Activated CD4-positive, alpha-beta memory T cell treated with anti-CD3 and anti-CD28 coated beads for 36 hours (primary cell): ENCODE results near the gene IPO4. TPM values are rescaled to one million over a fixed set of nuclear protein-coding genes. Genes with fewer than 3 reads are reported as not detected.

ENCODE experiments used
- CTCF ChIA-PET: fragments of 350-600 bp; sonication (Branson Sonifier 250); formaldehyde crosslinking; loops from one replicate; lab custom pipeline; 2021; ENCODE audit warnings: antibody characterized with exemption, inconsistent platforms; lab: Charles Lee
- POLR2A ChIA-PET: fragments of 350-600 bp; sonication (Branson Sonifier 250); formaldehyde crosslinking; loops from one replicate; lab custom pipeline; 2021; ENCODE audit warnings: antibody characterized with exemption; lab: Charles Lee
- DNase-seq: peaks from one replicate; pipeline ENCODE4 v3.0.0-alpha.2; 2020
- H3K27ac Mint-ChIP-seq: one replicate; pipeline ENCODE4 v1.8.0; 2021; ENCODE audit warnings: mixed read lengths
- H3K27me3 Mint-ChIP-seq: one replicate; pipeline ENCODE4 v1.8.0; 2021; ENCODE audit warnings: mixed read lengths
- H3K36me3 Mint-ChIP-seq: one replicate; pipeline ENCODE4 v1.8.0; 2021; ENCODE audit warnings: mixed read lengths
- H3K4me1 Mint-ChIP-seq: one replicate; pipeline ENCODE4 v1.8.0; 2021; ENCODE audit warnings: low read depth, mixed read lengths
- H3K4me3 Mint-ChIP-seq: one replicate; pipeline ENCODE4 v1.8.0; 2021; ENCODE audit warnings: mild to moderate bottlenecking, mixed read lengths
- H3K9me3 Mint-ChIP-seq: one replicate; pipeline ENCODE4 v1.8.0; 2021; ENCODE audit warnings: mixed read lengths
- intact Hi-C: fragments of 100-400 bp; cut with micrococcal nuclease; formaldehyde crosslinking; loops from one replicate; pipeline ENCODE4 v1.15.1; 2023
- total RNA-seq, 2 experiments: library from RNA; stranded (reverse); gene quantifications; one replicate each; pipeline ENCODE4 v1.2.3, GENCODE V29; 2021

IPO4 gene
- total RNA-seq, 2 experiments from 2014 or later = 69.5 to 72.6 TPM

- Mint-ChIP-seq H3K9me3 (no peaks in the 10 kb centered on the region), H3K27me3 (no peaks in the 10 kb centered on the region), H3K4me1 (peaks cover 15% of the 10 kb centered on the region), H3K36me3 (peaks cover 24% of the 10 kb centered on the region), H3K4me3 (no peak overlapping the region), H3K27ac (no peak overlapping the region)
- intact Hi-C loops = no loop called here
- CTCF ChIA-PET = interaction anchor here (0.6 to 1.3 kb wide), 3 partner anchors 11 to 115 kb away, joined by 3 to 8 read pairs (median 5); partner anchors contain the start of gene IRF9
- no peak for DNase-seq
- POLR2A ChIA-PET = interaction anchor here (1.7 kb wide), 1 partner anchor 16 kb away, joined by 5 read pairs; the partner anchor contains the start of gene IPO4
Observed at GRCh38 chr14:24172871-24173281, 15.7 kb downstream of the IPO4 start.

GRCh38 chr14:24172261-24172860 lies 16.3 kb downstream of the IPO4 start:
- Mint-ChIP-seq H3K27me3 (no peaks in the 10 kb centered on the region), H3K4me3 (peak overlapping the region; percentile 68), H3K36me3 (peaks cover 25% of the 10 kb centered on the region), H3K27ac (peak overlapping the region; percentile 7), H3K4me1 (peaks cover 19% of the 10 kb centered on the region), H3K9me3 (no peaks in the 10 kb centered on the region)
- ChIA-PET POLR2A (interaction anchor here (0.6 to 1.7 kb wide), 2 partner anchors 10 to 16 kb away, joined by 3 to 5 read pairs; partner anchors contain the start of gene IPO4), CTCF (interaction anchor here (0.6 kb wide), 1 partner anchor 74 kb away, joined by 3 read pairs; no protein-coding TSS in a partner anchor)
- no peak for DNase-seq
- intact Hi-C loops = no loop called here

- Mint-ChIP-seq H3K4me1 (peaks cover 22% of the 10 kb centered on the region), H3K27me3 (no peaks in the 10 kb centered on the region), H3K4me3 (peak within 1 kb of the TSS; percentile 68), H3K9me3 (no peaks in the 10 kb centered on the region), H3K27ac (peak within 1 kb of the TSS; percentile 61), H3K36me3 (peaks cover 23% of the 10 kb centered on the region)
- intact Hi-C loops = no loop called here
- peak; percentile 81 for DNase-seq
- ChIA-PET CTCF (interaction anchor here (2.1 kb wide), 1 partner anchor 10 kb away, joined by 10 read pairs; the partner anchor contains the start of gene IRF9), POLR2A (interaction anchor here (0.6 to 1.7 kb wide), 5 partner anchors 9 to 266 kb away, joined by 3 to 9 read pairs (median 4); partner anchors contain the start of genes IPO4 and IRF9)
Observed at GRCh38 chr14:24171422-24172260, 17.0 kb downstream of the IPO4 start, which contains the start of gene REC8. TSS of gene REC8 (plus strand) at chr14:24172080. CDS start at chr14:24172553, 473 bp downstream.

- Mint-ChIP-seq H3K4me1 (peaks cover 44% of the 10 kb centered on the region), H3K9me3 (no peaks in the 10 kb centered on the region), H3K27me3 (no peaks in the 10 kb centered on the region), H3K27ac (peak overlapping the region; percentile 47), H3K4me3 (no peak overlapping the region), H3K36me3 (peaks cover 54% of the 10 kb centered on the region)
- intact Hi-C loops = no loop called here
- ChIA-PET CTCF (no interaction called here), POLR2A (interaction anchor here (0.6 kb wide), 1 partner anchor 11 kb away, joined by 3 read pairs; no protein-coding TSS in a partner anchor)
- DNase-seq = no peak
Observed at GRCh38 chr14:24167469-24168114, 21.0 kb downstream of the IPO4 start.

- H3K36me3 Mint-ChIP-seq = peaks cover 67% of the 10 kb centered on the region
- DNase-seq = no peak
- H3K4me1 Mint-ChIP-seq = peaks cover 46% of the 10 kb centered on the region
- intact Hi-C loops = no loop called here
- H3K9me3 Mint-ChIP-seq = no peaks in the 10 kb centered on the region
- no peak overlapping the region for H3K4me3 Mint-ChIP-seq
- ChIA-PET CTCF (no interaction called here), POLR2A (interaction anchor here (1.5 to 2.2 kb wide), 2 partner anchors 16 to 23 kb away, joined by 5 to 6 read pairs; partner anchors contain the start of gene IPO4)
- no peaks in the 10 kb centered on the region for H3K27me3 Mint-ChIP-seq
- H3K27ac Mint-ChIP-seq = peak overlapping the region; percentile 53
Observed at GRCh38 chr14:24165785-24166184, 22.8 kb downstream of the IPO4 start.

GRCh38 chr14:24164518-24164991 lies 24.1 kb downstream of the IPO4 start:
- H3K27ac Mint-ChIP-seq = no peak overlapping the region
- no peak overlapping the region for H3K4me3 Mint-ChIP-seq
- no peak for DNase-seq
- peaks cover 49% of the 10 kb centered on the region for H3K4me1 Mint-ChIP-seq
- intact Hi-C loops = no loop called here
- ChIA-PET CTCF (no interaction called here), POLR2A (interaction anchor here (0.8 to 2.2 kb wide), 4 partner anchors 18 to 30 kb away, joined by 3 to 6 read pairs (median 4); partner anchors contain the start of genes IPO4 and TM9SF1)
- H3K9me3 Mint-ChIP-seq = no peaks in the 10 kb centered on the region
- H3K27me3 Mint-ChIP-seq = no peaks in the 10 kb centered on the region
- H3K36me3 Mint-ChIP-seq = peaks cover 70% of the 10 kb centered on the region

GRCh38 chr14:24162093-24162492 lies 26.5 kb downstream of the IPO4 start:
- POLR2A ChIA-PET = interaction anchor here (0.6 to 4.2 kb wide), 21 partner anchors 9 to 109 kb away, joined by 3 to 60 read pairs (median 4); partner anchors contain the start of genes CHMP4A, DCAF11, EMC9 and IPO4
- intact Hi-C loops = no loop called here
- Mint-ChIP-seq H3K27ac (peak overlapping the region; percentile 100), H3K9me3 (no peaks in the 10 kb centered on the region), H3K4me1 (peaks cover 42% of the 10 kb centered on the region), H3K4me3 (peak overlapping the region; percentile 97), H3K27me3 (no peaks in the 10 kb centered on the region), H3K36me3 (peaks cover 69% of the 10 kb centered on the region)
- CTCF ChIA-PET = interaction anchor here (0.7 to 4.6 kb wide), 24 partner anchors 8 to 171 kb away, joined by 3 to 76 read pairs (median 10); partner anchors contain the start of genes CHMP4A, CIDEB, DCAF11 and EMC9
- peak; percentile 55 for DNase-seq

GRCh38 chr14:24160850-24161804 lies 27.5 kb downstream of the IPO4 start, which contains the start of gene IRF9:
TSS of gene IRF9 (plus strand) at chr14:24161265. CDS start at chr14:24162145, 880 bp downstream.
- intact Hi-C loops = loop anchor here (1.0 kb wide), 12 partner anchors 14 to 281 kb away; partner anchors contain the start of genes CHMP4A, DCAF11, DHRS1 and EMC9
- H3K36me3 Mint-ChIP-seq = peaks cover 70% of the 10 kb centered on the region

GRCh38 chr14:24160499-24160849 lies 28.1 kb downstream of the IPO4 start:
- ChIA-PET POLR2A (interaction anchor here (0.7 to 4.2 kb wide), 20 partner anchors 10 to 277 kb away, joined by 3 to 60 read pairs (median 8); partner anchors contain the start of genes CHMP4A, DCAF11, EMC9 and IPO4), CTCF (interaction anchor here (1.0 to 4.6 kb wide), 24 partner anchors 9 to 233 kb away, joined by 3 to 76 read pairs (median 10); partner anchors contain the start of genes CARMIL3, CHMP4A, DCAF11 and EMC9)
- intact Hi-C loops = no loop called here
- H3K4me1 Mint-ChIP-seq = peaks cover 36% of the 10 kb centered on the region
- DNase-seq = no peak
- H3K36me3 Mint-ChIP-seq = peaks cover 70% of the 10 kb centered on the region
- no peak overlapping the region for H3K4me3 Mint-ChIP-seq
- H3K27ac Mint-ChIP-seq = peak overlapping the region; percentile 100
- H3K9me3 Mint-ChIP-seq = no peaks in the 10 kb centered on the region
- H3K27me3 Mint-ChIP-seq = no peaks in the 10 kb centered on the region

More at GRCh38 chr14:24160850-24161804, 27.5 kb downstream of the IPO4 start, which contains the start of gene IRF9:
- Mint-ChIP-seq H3K9me3 (no peaks in the 10 kb centered on the region), H3K27me3 (no peaks in the 10 kb centered on the region), H3K4me3 (peak within 1 kb of the TSS; percentile 97), H3K4me1 (peaks cover 37% of the 10 kb centered on the region), H3K27ac (peak within 1 kb of the TSS; percentile 100)
- ChIA-PET POLR2A (interaction anchor here (0.6 to 4.2 kb wide), 32 partner anchors 10 to 276 kb away, joined by 3 to 60 read pairs (median 4); partner anchors contain the start of genes CHMP4A, DCAF11, EMC9 and IPO4), CTCF (interaction anchor here (0.6 to 4.6 kb wide), 38 partner anchors 9 to 234 kb away, joined by 3 to 76 read pairs (median 7); partner anchors contain the start of genes CARMIL3, CHMP4A, CIDEB and DCAF11)
- peak; percentile 99 for DNase-seq
